Neutrophil (primary cell): ENCODE results near the gene PHKB.

Source experiments
- H3K27ac ChIP-seq: fragments of 200-600 bp; sonication (generic); 2 replicates; pipeline ENCODE4 v1.5.1; 2016; ENCODE audit warnings: mild to moderate bottlenecking, moderate library complexity
- H3K27me3 ChIP-seq: fragments of 200-600 bp; sonication (generic); 2 replicates; pipeline ENCODE4 v1.6.0; 2016; ENCODE audit warnings: mild to moderate bottlenecking
- H3K36me3 ChIP-seq: fragments of 200-600 bp; sonication (generic); 2 replicates; pipeline ENCODE4 v1.5.1; 2017
- H3K4me1 ChIP-seq, 2 experiments: fragments of 200-600 bp in 1 of 2; sonication (generic) in 1 of 2; 1 replicate in 1 of 2; 2 replicates in 1 of 2; pipeline versions ENCODE4 v1.5.1 to v1.6.1; 2013 to 2016; ENCODE audit warnings: low read depth in 1 of 2, low read length in 1 of 2, mild to moderate bottlenecking in 1 of 2, moderate library complexity in 1 of 2; ENCODE audit not compliant: control insufficient read depth in 1 of 2, insufficient read depth in 1 of 2
- H3K4me3 ChIP-seq, 2 experiments: fragments of 200-600 bp in 1 of 2; sonication (generic) in 1 of 2; 1 replicate in 1 of 2; 2 replicates in 1 of 2; pipeline ENCODE4 v1.5.1; 2013 to 2016; ENCODE audit warnings: low read depth in 1 of 2, low read length in 1 of 2, mild to moderate bottlenecking in 1 of 2, moderate library complexity in 1 of 2
- H3K9me3 ChIP-seq: fragments of 200-600 bp; sonication (generic); 2 replicates; pipeline ENCODE4 v1.5.1; 2016
- TF ChIP-seq, protein P1 (sequence below): fragments of 200-600 bp; sonication (generic); IDR thresholded peaks from 2 replicates; pipeline ENCODE4 v1.5.1; 2016; ENCODE audit warnings: antibody characterized with exemption

The PHKB gene

DNA sequence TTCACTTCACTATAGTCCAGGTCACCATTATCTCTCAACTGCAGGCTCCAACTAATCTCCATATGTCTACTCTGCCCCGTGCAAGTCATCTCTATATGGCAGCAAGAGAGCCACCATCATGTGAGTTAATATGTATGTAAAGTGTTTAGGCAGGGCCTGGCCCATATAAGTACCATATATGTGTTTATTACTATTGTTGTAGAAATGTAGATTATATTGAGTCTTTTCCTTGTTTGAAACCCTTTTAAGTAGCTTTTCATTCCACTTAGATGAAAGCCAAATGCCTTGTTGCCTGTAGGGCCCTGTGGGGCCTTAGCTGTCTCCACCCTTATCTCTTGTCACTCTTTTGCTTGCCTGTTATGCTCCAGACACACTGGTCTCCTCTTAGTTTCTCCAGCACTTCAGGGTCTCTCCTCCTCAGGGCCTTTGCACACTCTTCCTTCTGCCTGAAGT is 164.0 kb downstream of the PHKB start:
- Histone ChIP-seq H3K4me1 (peaks cover 11 to 25% of the 10 kb centered on the region in 2 experiments), H3K4me3 (no peak overlapping the region), H3K9me3 (no peaks in the 10 kb centered on the region), H3K27ac (peak overlapping the region; percentile 68), H3K27me3 (no peaks in the 10 kb centered on the region), H3K36me3 (no peaks in the 10 kb centered on the region)
- TF ChIP-seq, protein P1, sequence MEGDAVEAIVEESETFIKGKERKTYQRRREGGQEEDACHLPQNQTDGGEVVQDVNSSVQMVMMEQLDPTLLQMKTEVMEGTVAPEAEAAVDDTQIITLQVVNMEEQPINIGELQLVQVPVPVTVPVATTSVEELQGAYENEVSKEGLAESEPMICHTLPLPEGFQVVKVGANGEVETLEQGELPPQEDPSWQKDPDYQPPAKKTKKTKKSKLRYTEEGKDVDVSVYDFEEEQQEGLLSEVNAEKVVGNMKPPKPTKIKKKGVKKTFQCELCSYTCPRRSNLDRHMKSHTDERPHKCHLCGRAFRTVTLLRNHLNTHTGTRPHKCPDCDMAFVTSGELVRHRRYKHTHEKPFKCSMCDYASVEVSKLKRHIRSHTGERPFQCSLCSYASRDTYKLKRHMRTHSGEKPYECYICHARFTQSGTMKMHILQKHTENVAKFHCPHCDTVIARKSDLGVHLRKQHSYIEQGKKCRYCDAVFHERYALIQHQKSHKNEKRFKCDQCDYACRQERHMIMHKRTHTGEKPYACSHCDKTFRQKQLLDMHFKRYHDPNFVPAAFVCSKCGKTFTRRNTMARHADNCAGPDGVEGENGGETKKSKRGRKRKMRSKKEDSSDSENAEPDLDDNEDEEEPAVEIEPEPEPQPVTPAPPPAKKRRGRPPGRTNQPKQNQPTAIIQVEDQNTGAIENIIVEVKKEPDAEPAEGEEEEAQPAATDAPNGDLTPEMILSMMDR: no peak

DNA sequence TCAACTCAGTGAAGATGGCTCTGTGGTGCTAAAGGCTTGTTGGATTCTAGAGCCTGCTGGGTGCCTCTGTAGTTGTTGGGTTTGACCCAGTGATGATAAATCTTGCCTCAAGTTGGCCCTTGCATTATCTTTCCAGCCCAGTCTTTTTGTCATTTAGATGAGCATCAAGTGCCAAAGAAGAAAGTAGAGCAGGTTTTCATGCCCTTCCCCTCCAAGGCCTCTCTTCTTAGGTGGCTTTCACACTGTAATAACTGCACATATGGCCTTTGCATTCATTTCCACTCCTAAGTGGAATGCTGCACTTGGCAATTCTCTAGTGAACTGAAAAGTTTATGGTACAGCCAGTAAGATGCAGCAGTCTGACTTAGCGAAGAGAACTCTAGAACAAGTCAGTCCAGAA is 165.1 kb downstream of the PHKB start:
- Histone ChIP-seq H3K9me3 (no peaks in the 10 kb centered on the region), H3K27me3 (no peaks in the 10 kb centered on the region), H3K4me1 (peaks cover 18 to 32% of the 10 kb centered on the region in 2 experiments), H3K4me3 (no peak overlapping the region), H3K27ac (no peak overlapping the region), H3K36me3 (no peaks in the 10 kb centered on the region)
- TF ChIP-seq, protein P1: no peak

DNA sequence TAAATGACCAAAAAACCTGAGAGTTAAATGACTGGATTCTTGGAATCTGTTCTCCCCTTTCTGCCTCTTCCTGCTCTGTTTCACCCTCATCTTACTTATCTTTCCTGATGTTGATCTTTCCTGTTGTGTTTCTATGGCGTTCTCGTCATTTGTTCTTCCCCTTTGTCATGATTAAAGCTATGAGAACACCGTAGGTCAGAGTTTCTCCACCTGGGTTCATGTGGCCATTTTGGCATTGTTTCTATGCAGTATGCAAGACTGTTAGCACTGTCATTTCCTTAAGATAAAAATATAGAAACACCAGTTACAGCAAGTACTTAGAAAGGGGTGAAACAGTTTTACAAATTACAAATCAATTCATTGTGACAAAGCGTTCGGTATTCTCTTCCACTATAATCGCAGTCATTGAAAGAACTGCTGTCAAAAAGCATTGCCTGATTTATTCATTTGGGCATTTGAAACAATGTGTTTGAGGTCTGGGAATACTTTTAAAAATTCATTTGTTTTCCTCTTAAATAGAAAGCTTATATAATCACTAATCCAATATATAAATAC is 166.0 kb downstream of the PHKB start:
- Histone ChIP-seq H3K36me3 (no peaks in the 10 kb centered on the region), H3K27me3 (no peaks in the 10 kb centered on the region), H3K27ac (no peak overlapping the region), H3K4me3 (no peak overlapping the region), H3K4me1 (peaks cover 18 to 32% of the 10 kb centered on the region in 2 experiments), H3K9me3 (no peaks in the 10 kb centered on the region)
- TF ChIP-seq, protein P1: no peak

DNA sequence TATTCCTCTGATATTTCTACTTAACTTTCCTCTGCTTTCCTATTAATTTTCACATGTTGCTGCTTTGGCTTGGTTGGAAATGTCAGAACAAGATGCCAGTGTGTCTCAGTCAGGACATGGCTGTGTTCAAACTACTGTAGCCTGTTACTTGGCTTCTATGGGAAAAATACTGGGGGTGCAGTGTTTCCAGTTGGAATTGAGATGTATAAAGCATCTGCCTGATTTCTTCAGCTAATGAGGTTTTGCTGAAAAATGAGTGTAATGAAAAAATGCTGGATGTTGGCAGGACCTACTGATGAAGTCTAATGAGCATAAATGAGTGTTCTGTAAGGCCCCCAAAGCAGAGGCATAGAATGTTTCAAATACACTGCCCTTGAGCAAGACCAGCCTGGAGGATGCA is 166.6 kb downstream of the PHKB start:
- peaks cover 18 to 32% of the 10 kb centered on the region in 2 experiments for H3K4me1 ChIP-seq
- no peaks in the 10 kb centered on the region for H3K36me3 ChIP-seq
- no peaks in the 10 kb centered on the region for H3K27me3 ChIP-seq
- TF ChIP-seq, protein P1: no peak
- H3K27ac ChIP-seq: no peak overlapping the region
- no peaks in the 10 kb centered on the region for H3K9me3 ChIP-seq
- no peak overlapping the region for H3K4me3 ChIP-seq

DNA sequence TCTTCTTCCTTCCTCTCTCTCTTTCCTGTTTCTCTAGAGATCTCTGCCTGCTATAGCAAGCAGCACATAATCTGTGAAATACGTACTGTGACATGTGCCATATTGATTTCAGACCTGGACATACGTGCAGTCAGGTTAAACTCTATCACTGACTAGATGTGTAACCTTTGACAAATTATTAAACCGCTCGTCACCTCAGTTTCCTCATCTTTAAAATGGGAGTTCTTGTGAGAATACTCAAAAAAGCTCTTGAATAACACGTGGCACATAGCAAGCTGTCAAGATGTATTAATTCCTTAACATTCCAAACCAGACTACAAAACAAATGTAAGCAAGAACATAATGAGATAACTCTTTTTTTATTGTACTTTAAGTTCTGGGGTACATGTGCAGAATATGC is 170.0 kb downstream of the PHKB start:
- no peak overlapping the region for H3K27ac ChIP-seq
- peaks cover 7 to 16% of the 10 kb centered on the region in 2 experiments for H3K4me1 ChIP-seq
- TF ChIP-seq, protein P1: no peak
- no peaks in the 10 kb centered on the region for H3K36me3 ChIP-seq
- H3K9me3 ChIP-seq: no peaks in the 10 kb centered on the region
- no peak overlapping the region for H3K4me3 ChIP-seq
- H3K27me3 ChIP-seq: no peaks in the 10 kb centered on the region

DNA sequence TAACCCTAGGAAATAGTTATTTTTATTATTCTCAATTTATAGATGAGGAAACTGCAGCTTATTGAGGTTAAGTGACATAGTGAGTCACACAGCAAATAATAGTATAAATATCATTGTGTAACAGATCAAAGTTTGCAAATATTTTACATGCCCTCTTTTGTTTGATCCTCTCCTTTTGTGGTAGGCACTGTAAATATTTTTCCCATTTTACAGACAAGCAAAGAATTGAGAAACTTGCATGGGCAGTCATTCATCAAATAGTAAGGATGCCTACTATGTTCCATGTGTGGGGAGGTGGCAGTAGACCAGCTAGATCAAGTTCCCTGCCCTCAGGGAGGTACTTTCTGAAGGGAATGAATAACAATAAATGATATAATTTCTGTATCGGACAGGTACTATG is 173.0 kb downstream of the PHKB start:
- peaks cover 7% of the 10 kb centered on the region in 2 experiments for H3K4me1 ChIP-seq
- H3K4me3 ChIP-seq: no peak overlapping the region
- H3K9me3 ChIP-seq: no peaks in the 10 kb centered on the region
- no peak overlapping the region for H3K27ac ChIP-seq
- H3K36me3 ChIP-seq: peaks cover 10% of the 10 kb centered on the region
- TF ChIP-seq, protein P1: no peak
- no peaks in the 10 kb centered on the region for H3K27me3 ChIP-seq
